GM12878 (cell line): ENCODE measurements around the gene OR1C1. TPM values are rescaled to one million over a fixed set of nuclear protein-coding genes. Genes with fewer than 3 reads are reported as not detected.

Experiments
- ATAC-seq: fragments of 200-7000 bp; cut with Tn5 transposase; 3 replicates; pipeline ENCODE4 v1.9.1; 2020; ENCODE audit warnings: mild to moderate bottlenecking, moderate library complexity
- BruUV-seq: library from RNA; stranded (reverse); fragments of 400-500 nt; replicated peaks from 2 replicates; lab custom pipeline; 2021; lab: Mats Ljungman, UMichigan
- CTCF ChIA-PET: fragments of 300-600 bp; sonication (Branson Sonifier 250); formaldehyde crosslinking; extraction: SDS; loops from one replicate; lab custom pipeline; 2021; ENCODE audit warnings: inconsistent platforms; lab: Yijun Ruan, JAX
- POLR2A ChIA-PET: fragments of 350-600 bp; formaldehyde crosslinking; extraction: SDS; loops from one replicate; lab custom pipeline; 2021; ENCODE audit warnings: inconsistent platforms; lab: Charles Lee
- RAD21 ChIA-PET: fragments of 300-600 bp; sonication (Branson Sonifier 250); formaldehyde crosslinking; loops from one replicate; lab custom pipeline; 2023; ENCODE audit warnings: antibody characterized with exemption; ENCODE audit not compliant: unreplicated experiment; lab: Charles Lee
- SMC1A ChIA-PET: fragments of 300-600 bp; sonication (Branson Sonifier 250); formaldehyde crosslinking; loops from one replicate; lab custom pipeline; 2023; ENCODE audit not compliant: unreplicated experiment, uncharacterized antibody; lab: Charles Lee
- DNase-seq: peaks from one replicate; pipeline ENCODE4 v3.0.0-alpha.2; 2011; ENCODE audit warnings: low read depth, low spot score
- FAIRE-seq: peaks from 3 replicates; lab custom pipeline; 2011; peaks lifted over from hg19 to GRCh38; lab: Jason Lieb, UNC
- H2AFZ ChIP-seq: 2 replicates; pipeline ENCODE4 v1.6.0; 2011; ENCODE audit warnings: low read depth, low read length, control low read depth; ENCODE audit not compliant: control insufficient read depth
- H3K27ac ChIP-seq: 2 replicates; pipeline ENCODE4 v1.5.1; 2011; ENCODE audit warnings: control low read depth; ENCODE audit not compliant: control insufficient read depth, insufficient read depth
- H3K27me3 ChIP-seq, 2 experiments: replicated peaks in 1 of 2; 2 replicates each; pipeline versions ENCODE4 v1.6.0 to v1.6.1; 2011; ENCODE audit warnings: low read length in 1 of 2; ENCODE audit not compliant: control insufficient read depth in 2 of 2, insufficient read depth in 2 of 2
- H3K36me3 ChIP-seq, 2 experiments: 2 replicates each; pipeline ENCODE4 v1.5.1; 2011; ENCODE audit warnings: low read length in 1 of 2; ENCODE audit not compliant: control insufficient read depth in 2 of 2, insufficient read depth in 2 of 2
- H3K4me1 ChIP-seq: 2 replicates; pipeline ENCODE4 v1.6.1; 2011; ENCODE audit warnings: mild to moderate bottlenecking, low read length, moderate library complexity, mixed read lengths; ENCODE audit not compliant: control insufficient read depth, insufficient read depth
- H3K4me2 ChIP-seq: 2 replicates; pipeline ENCODE4 v1.6.0; 2011; ENCODE audit warnings: control low read depth; ENCODE audit not compliant: control insufficient read depth, insufficient read depth
- H3K4me3 ChIP-seq: fragments of 200-600 bp; sonication (generic); 2 replicates; pipeline ENCODE4 v1.5.1; 2016
- H3K79me2 ChIP-seq: 2 replicates; pipeline ENCODE4 v1.6.0; 2011; ENCODE audit warnings: low read length; ENCODE audit not compliant: control insufficient read depth, insufficient read depth
- H3K9ac ChIP-seq: 2 replicates; pipeline ENCODE4 v1.8.0; 2011; ENCODE audit warnings: low read length, control low read depth, mixed read lengths; ENCODE audit not compliant: control insufficient read depth, insufficient read depth
- H3K9me3 ChIP-seq: replicated peaks from 3 replicates; pipeline ENCODE4 v1.5.1; 2011; ENCODE audit warnings: mild to moderate bottlenecking, low read length; ENCODE audit not compliant: control insufficient read depth, insufficient read depth
- H4K20me1 ChIP-seq: 2 replicates; pipeline ENCODE4 v1.6.0; 2011; ENCODE audit not compliant: control insufficient read depth, insufficient read depth
- ATF7 ChIP-seq: fragments of 450-650 bp; IDR thresholded peaks from 2 replicates; pipeline ENCODE4 v1.6.1; 2016; ENCODE audit warnings: low read depth, mild to moderate bottlenecking
- BMI1 ChIP-seq: fragments of 450-650 bp; IDR thresholded peaks from 2 replicates; pipeline ENCODE4 v1.6.1; 2016; ENCODE audit warnings: mild to moderate bottlenecking, moderate library complexity, borderline replicate concordance
- CBFB ChIP-seq: IDR thresholded peaks from 2 replicates; pipeline ENCODE4 v1.6.1; 2016; ENCODE audit warnings: antibody characterized with exemption, low read depth
- EED ChIP-seq: sonication (generic); IDR thresholded peaks from 2 replicates; pipeline ENCODE4 v1.6.1; 2016; ENCODE audit warnings: antibody characterized with exemption, low read depth
- HCFC1 ChIP-seq: fragments of 150-350 bp; IDR thresholded peaks from 2 replicates; pipeline ENCODE4 v1.6.1; 2014; ENCODE audit warnings: low read length
- MEF2B ChIP-seq: fragments of 450-650 bp; IDR thresholded peaks from 2 replicates; pipeline ENCODE4 v1.6.1; 2018; ENCODE audit warnings: mild to moderate bottlenecking, moderate library complexity; ENCODE audit not compliant: partially characterized antibody, poor library complexity, severe bottlenecking
- NR2C1 ChIP-seq: fragments of 450-650 bp; IDR thresholded peaks from 2 replicates; pipeline ENCODE4 v1.6.1; 2017; ENCODE audit warnings: antibody characterized with exemption, mild to moderate bottlenecking, moderate library complexity
- PAX8 ChIP-seq: fragments of 450-650 bp; IDR thresholded peaks from 2 replicates; pipeline ENCODE4 v1.6.1; 2017; ENCODE audit warnings: mild to moderate bottlenecking, moderate library complexity
- SP1 ChIP-seq: IDR thresholded peaks from one replicate; pipeline ENCODE4 v1.6.1; 2011; ENCODE audit warnings: low read depth, low read length
- SREBF1 ChIP-seq: IDR thresholded peaks from 2 replicates; pipeline ENCODE4 v1.6.1; 2012; ENCODE audit warnings: mild to moderate bottlenecking, low read length
- SREBF2 ChIP-seq: IDR thresholded peaks from 2 replicates; pipeline ENCODE4 v1.6.1; 2012; ENCODE audit warnings: mild to moderate bottlenecking, low read length
- STAT3 ChIP-seq: IDR thresholded peaks from 2 replicates; pipeline ENCODE4 v1.6.1; 2011; ENCODE audit warnings: low read depth, low read length, improper control_type of control experiment
- ZNF24 ChIP-seq: fragments of 450-650 bp; IDR thresholded peaks from 2 replicates; pipeline ENCODE4 v1.6.1; 2017; ENCODE audit warnings: antibody characterized with exemption, mild to moderate bottlenecking
- ZNF622 ChIP-seq: fragments of 450-650 bp; IDR thresholded peaks from 2 replicates; pipeline ENCODE4 v1.6.1; 2017; ENCODE audit warnings: mild to moderate bottlenecking, inconsistent platforms
- WGBS: methylation state at CpG from one replicate; pipeline ENCODE4 v1.1.6; 2016; ENCODE audit warnings: low lambda C conversion rate; ENCODE audit not compliant: insufficient replicate concordance, insufficient coverage; ENCODE audit errors: missing lambda C conversion rate; 5-methylcytosine and 5-hydroxymethylcytosine counted together
- in situ Hi-C: fragments of 300-500 bp; cut with MboI; formaldehyde crosslinking; loops from 9 replicates; pipeline ENCODE4 v1.14.3; 2018; ENCODE audit warnings: mixed read lengths
- intact Hi-C: fragments of 100-400 bp; cut with micrococcal nuclease; formaldehyde crosslinking; loops from one replicate; pipeline ENCODE4 v1.14.2; 2022; ENCODE audit not compliant: unreplicated experiment
- polyA plus RNA-seq, 11 experiments: library from polyadenylated mRNA; depleted of rRNA in 4 of 11; unstranded in 6 of 11; stranded (reverse) in 5 of 11; fragments of >200 nt; fragmentation: Nextera tagmentation in 4 of 11; fragmentation: Illumina TruSeq in 1 of 11; extraction: Ambion mirVana in 4 of 11; extraction: Trizol in 1 of 11; gene quantifications; 1 replicate in 1 of 11; 2 replicates in 10 of 11; pipeline versions ENCODE4 v1.2.1 to v1.2.3, GENCODE V29; 2011 to 2016; ENCODE audit warnings: inconsistent platforms in 2 of 11, missing spikeins in 2 of 11, low read depth in 1 of 11
- total RNA-seq, 4 experiments: library from RNA; depleted of rRNA in 3 of 4; stranded (reverse); fragments of >200 nt in 3 of 4; fragmentation: Illumina TruSeq in 1 of 4; extraction: Trizol in 1 of 4; gene quantifications; 2 replicates each; pipeline versions ENCODE4 v1.2.1 to v1.2.3, GENCODE V29; 2013 to 2021
- TF ChIP-seq, protein P1 (sequence below): IDR thresholded peaks from 2 replicates; pipeline ENCODE4 v1.6.1; 2012; ENCODE audit warnings: low read depth, low read length, improper control_type of control experiment
- TF ChIP-seq, protein P2 (sequence below), 3 experiments: IDR thresholded peaks in 2 of 3; conservative IDR thresholded peaks in 1 of 3; 2 replicates each; pipeline ENCODE4 v1.5.1; 2011; ENCODE audit warnings: low read depth in 3 of 3, low read length in 3 of 3, mild to moderate bottlenecking in 3 of 3, control low read depth in 2 of 3, moderate library complexity in 2 of 3, inconsistent platforms in 1 of 3, mixed read lengths in 1 of 3; ENCODE audit not compliant: control insufficient read depth in 2 of 3, insufficient read depth in 1 of 3; ENCODE audit errors: extremely low read depth in 1 of 3
- TF ChIP-seq, protein P3 (sequence below): IDR thresholded peaks from 2 replicates; pipeline ENCODE4 v1.6.1; 2012; ENCODE audit warnings: low read depth, low read length, improper control_type of control experiment

The OR1C1 gene
- total and polyA plus RNA-seq, 10 of the 15 experiments (the other 5 are each of a cell fraction or from before 2014, with no cell fraction given) = not detected

DNA sequence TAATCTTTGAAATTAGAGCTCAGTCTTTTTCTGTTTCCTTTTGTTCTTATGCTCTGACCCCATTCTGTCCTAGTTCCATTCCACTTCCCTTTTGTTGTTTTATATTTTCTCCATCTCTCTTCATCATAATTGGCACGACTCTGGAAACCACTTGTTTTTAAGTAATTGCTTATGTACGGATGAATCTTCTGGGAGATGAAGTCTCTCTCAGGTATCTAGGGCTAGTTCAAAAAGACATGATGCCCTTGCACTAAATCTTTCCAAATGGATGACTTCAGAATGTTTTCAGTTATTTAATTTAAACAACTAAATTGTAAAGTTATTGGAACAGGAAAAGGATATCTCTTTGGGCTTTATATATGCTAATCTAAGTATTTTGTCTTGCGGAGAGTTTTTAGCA lies 43.8 kb downstream of the OR1C1 start, which contains the start of gene OR6F1:
TSS of gene OR6F1 (minus strand) at position 101 of the 400 bp plus-strand sequence. CDS start 3,891 bp downstream, outside the sequence.
- intact Hi-C loops = no loop called here
- H3K4me3 ChIP-seq = no peak within 1 kb of the TSS
- DNase-seq (no peak), ATAC-seq (no peak), FAIRE-seq (no peak)
- ChIA-PET RAD21 (no interaction called here), CTCF (no interaction called here), SMC1A (no interaction called here), POLR2A (no interaction called here)
- H3K27ac ChIP-seq = no peak within 1 kb of the TSS
- no peaks in the 10 kb centered on the region for H3K27me3 ChIP-seq
- in situ Hi-C loops = no loop called here
- no peak within 1 kb of the TSS for H2AFZ ChIP-seq
- no peaks in the 10 kb centered on the region for H3K4me1 ChIP-seq
- no peaks in the 10 kb centered on the region for H3K9me3 ChIP-seq
- WGBS = 51% methylated on average over 3 of the region's 3 CpGs
- no TSS peak for BruUV-seq
- H3K9ac ChIP-seq = no peak within 1 kb of the TSS
- no peaks in the 10 kb centered on the region for H4K20me1 ChIP-seq
- TF ChIP-seq NR2C1 (no peak), ATF7 (no peak), MEF2B (no peak), BMI1 (no peak), ZNF622 (no peak), EED (no peak), CBFB (no peak)
- TF ChIP-seq, protein P1, sequence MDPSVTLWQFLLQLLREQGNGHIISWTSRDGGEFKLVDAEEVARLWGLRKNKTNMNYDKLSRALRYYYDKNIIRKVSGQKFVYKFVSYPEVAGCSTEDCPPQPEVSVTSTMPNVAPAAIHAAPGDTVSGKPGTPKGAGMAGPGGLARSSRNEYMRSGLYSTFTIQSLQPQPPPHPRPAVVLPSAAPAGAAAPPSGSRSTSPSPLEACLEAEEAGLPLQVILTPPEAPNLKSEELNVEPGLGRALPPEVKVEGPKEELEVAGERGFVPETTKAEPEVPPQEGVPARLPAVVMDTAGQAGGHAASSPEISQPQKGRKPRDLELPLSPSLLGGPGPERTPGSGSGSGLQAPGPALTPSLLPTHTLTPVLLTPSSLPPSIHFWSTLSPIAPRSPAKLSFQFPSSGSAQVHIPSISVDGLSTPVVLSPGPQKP = no peak
- H3K4me2 ChIP-seq = no peak within 1 kb of the TSS
- no peaks in the 10 kb centered on the region for H3K79me2 ChIP-seq
- H3K36me3 ChIP-seq = no peaks in the 10 kb centered on the region

DNA sequence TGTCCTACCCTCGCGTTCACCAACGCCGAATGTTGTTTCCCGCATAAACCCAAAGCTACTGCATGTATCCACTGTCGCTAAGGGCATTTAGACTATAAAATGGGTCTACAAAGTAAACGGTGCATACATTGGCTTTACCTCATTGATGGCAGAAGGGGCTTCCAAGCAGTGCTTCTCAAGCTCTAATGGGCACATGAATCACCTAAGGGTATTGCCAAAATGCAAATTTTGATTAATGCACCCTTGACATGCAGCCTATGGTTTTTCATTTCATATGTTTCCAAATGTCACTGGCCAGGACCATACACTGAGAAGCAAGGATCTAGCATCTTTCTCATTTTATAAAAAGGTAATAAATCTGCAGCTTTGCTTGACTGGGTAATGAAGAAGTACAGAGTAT lies 46.6 kb downstream of the OR1C1 start:
- DNase-seq (no peak), FAIRE-seq (no peak), ATAC-seq (no peak)
- ChIA-PET SMC1A (no interaction called here), CTCF (no interaction called here), POLR2A (no interaction called here), RAD21 (no interaction called here)
- Histone ChIP-seq H3K79me2 (no peaks in the 10 kb centered on the region), H3K9ac (no peak overlapping the region), H3K4me2 (no peak overlapping the region), H3K4me1 (no peaks in the 10 kb centered on the region), H3K4me3 (no peak overlapping the region), H3K36me3 (no peaks in the 10 kb centered on the region), H4K20me1 (no peaks in the 10 kb centered on the region), H2AFZ (no peak overlapping the region), H3K27me3 (no peaks in the 10 kb centered on the region), H3K27ac (no peak overlapping the region), H3K9me3 (no peaks in the 10 kb centered on the region)
- BruUV-seq = no TSS peak
- in situ Hi-C loops (no loop called here), intact Hi-C loops (no loop called here)
- 52% methylated on average over 7 of the region's 7 CpGs for WGBS
- TF ChIP-seq SP1 (no peak), SREBF1 (no peak), HCFC1 (no peak), STAT3 (no peak), SREBF2 (no peak), ZNF24 (no peak), PAX8 (no peak)
- TF ChIP-seq, protein P2, sequence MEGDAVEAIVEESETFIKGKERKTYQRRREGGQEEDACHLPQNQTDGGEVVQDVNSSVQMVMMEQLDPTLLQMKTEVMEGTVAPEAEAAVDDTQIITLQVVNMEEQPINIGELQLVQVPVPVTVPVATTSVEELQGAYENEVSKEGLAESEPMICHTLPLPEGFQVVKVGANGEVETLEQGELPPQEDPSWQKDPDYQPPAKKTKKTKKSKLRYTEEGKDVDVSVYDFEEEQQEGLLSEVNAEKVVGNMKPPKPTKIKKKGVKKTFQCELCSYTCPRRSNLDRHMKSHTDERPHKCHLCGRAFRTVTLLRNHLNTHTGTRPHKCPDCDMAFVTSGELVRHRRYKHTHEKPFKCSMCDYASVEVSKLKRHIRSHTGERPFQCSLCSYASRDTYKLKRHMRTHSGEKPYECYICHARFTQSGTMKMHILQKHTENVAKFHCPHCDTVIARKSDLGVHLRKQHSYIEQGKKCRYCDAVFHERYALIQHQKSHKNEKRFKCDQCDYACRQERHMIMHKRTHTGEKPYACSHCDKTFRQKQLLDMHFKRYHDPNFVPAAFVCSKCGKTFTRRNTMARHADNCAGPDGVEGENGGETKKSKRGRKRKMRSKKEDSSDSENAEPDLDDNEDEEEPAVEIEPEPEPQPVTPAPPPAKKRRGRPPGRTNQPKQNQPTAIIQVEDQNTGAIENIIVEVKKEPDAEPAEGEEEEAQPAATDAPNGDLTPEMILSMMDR (IDR thresholded peaks at IDR 0.05 in 2 of 3, conservative IDR thresholded peaks at IDR 0.05 in 1 of 3; ENCODE audit: control insufficient read depth in 2 of 3, extremely low read depth in 1 of 3, insufficient read depth in 1 of 3, low read depth in 3 of 3, low read length in 3 of 3) = no peak
- TF ChIP-seq, protein P3, sequence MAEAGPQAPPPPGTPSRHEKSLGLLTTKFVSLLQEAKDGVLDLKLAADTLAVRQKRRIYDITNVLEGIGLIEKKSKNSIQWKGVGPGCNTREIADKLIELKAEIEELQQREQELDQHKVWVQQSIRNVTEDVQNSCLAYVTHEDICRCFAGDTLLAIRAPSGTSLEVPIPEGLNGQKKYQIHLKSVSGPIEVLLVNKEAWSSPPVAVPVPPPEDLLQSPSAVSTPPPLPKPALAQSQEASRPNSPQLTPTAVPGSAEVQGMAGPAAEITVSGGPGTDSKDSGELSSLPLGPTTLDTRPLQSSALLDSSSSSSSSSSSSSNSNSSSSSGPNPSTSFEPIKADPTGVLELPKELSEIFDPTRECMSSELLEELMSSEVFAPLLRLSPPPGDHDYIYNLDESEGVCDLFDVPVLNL = no peak
